ENCODE measurements around the gene TSHZ3. TPM values are rescaled to one million over a fixed set of nuclear protein-coding genes. Genes with fewer than 3 reads are reported as not detected.

TSHZ3 gene
- total RNA-seq, 1 donor from 2014 or later: 3.0 TPM

DNA sequence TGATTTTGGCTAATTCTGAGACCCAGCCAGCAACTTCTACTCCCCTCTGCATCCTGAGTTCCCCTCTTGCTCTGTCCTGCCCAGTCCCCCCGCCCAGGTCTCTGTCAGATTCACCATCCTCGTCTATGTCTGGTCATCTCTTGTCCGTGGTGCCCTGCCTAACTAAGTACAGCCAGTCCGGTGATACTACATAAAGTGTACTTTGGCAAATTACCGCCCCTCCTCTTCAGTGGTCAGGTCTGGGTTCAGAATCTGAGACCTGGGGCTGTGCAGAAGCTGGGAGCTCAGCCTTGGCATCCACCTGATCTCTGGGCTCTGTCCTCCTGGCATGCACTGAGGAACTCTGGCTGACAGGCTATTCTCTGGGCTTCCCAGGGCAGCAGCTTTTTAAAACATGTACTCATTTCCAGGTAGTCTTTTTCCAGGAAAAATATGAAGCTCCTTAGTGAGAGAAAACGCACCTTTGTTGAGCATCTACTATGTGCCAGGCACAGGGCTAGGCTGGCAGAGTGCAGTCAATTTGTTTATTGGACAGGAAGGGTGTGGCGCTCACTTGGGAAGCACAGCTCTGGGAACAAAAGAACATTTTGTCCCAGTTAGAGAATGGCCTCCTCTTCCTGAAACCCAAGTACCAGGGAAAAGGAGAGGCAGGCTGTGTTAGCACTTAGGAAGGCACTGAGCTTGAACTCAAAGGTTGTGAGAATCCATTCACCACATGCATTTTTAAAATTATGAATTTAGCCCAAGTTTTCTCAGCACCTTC, 88.9 kb downstream of the TSHZ3 start:
- Mint-ChIP-seq H3K27me3 (ENCODE audit: low read depth) (no peaks in the 10 kb centered on the region), H3K9me3 (no peaks in the 10 kb centered on the region), H3K36me3 (ENCODE audit: low read depth) (no peaks in the 10 kb centered on the region), H3K27ac (ENCODE audit: unreplicated experiment) (peak overlapping the region; percentile 57), H3K4me1 (no peaks in the 10 kb centered on the region), H3K4me3 (no peak overlapping the region)
- TF ChIP-seq CTCF (conservative IDR thresholded peaks at IDR 0.05): no peak
- DNase-seq (ENCODE audit: low read depth, low spot score): no peak

- no peak for TF ChIP-seq CTCF (conservative IDR thresholded peaks at IDR 0.05)
- no peaks in the 10 kb centered on the region for H3K9me3 Mint-ChIP-seq
Measured at GRCh38 chr19:31258211-31259052, 90.8 kb downstream of the TSHZ3 start.

DNA sequence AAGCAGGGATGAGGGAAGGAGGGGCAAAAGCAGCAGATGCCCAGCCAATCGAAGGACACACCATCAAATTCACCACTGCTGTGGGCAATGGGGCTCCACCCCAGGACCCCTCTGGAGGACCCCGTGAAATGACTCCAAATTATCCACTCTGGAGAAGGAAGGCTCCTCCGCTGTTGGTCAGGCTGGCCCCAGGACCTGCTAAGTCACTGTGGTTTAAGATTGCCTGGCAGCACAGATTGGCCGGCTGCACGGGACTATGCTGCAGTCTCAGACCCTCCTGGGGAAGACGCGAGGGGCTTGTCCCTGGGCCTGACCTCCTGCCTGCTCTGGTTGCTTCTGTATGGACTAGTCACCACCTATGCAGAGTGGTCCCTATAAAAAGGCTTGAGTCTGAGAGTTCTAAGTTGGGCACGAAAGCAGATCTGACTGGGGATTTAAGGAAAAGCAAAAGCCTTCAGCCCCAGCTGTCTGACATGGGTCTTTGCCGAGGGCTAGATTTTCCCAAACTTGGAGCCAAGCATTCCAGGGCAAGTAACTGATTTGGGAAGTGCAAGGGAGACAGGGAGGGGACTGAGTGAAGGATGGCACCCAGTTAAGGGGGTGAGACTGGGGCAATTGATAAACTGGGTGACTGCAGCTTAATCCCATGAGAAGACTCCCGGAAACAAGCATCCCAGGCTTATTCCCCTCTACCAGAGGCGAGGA, 91.7 kb downstream of the TSHZ3 start:
- DNase-seq (ENCODE audit: low read depth, low spot score): no peak
- no peaks in the 10 kb centered on the region for H3K4me1 Mint-ChIP-seq

More at GRCh38 chr19:31258211-31259052, 90.8 kb downstream of the TSHZ3 start:
- Mint-ChIP-seq H3K27ac (ENCODE audit: unreplicated experiment) (no peak overlapping the region), H3K36me3 (ENCODE audit: low read depth) (no peaks in the 10 kb centered on the region), H3K4me1 (no peaks in the 10 kb centered on the region), H3K27me3 (ENCODE audit: low read depth) (no peaks in the 10 kb centered on the region), H3K4me3 (no peak overlapping the region)
- no peak for DNase-seq (ENCODE audit: low read depth, low spot score)

GRCh38 chr19:31257025-31257424, 92.2 kb downstream of the TSHZ3 start:
- DNase-seq (ENCODE audit: low read depth, low spot score): no peak
- H3K36me3 Mint-ChIP-seq (ENCODE audit: low read depth): no peaks in the 10 kb centered on the region
- no peak overlapping the region for H3K27ac Mint-ChIP-seq (ENCODE audit: unreplicated experiment)
- H3K27me3 Mint-ChIP-seq (ENCODE audit: low read depth): no peaks in the 10 kb centered on the region
- no peaks in the 10 kb centered on the region for H3K4me1 Mint-ChIP-seq
- no peak for TF ChIP-seq CTCF (conservative IDR thresholded peaks at IDR 0.05)
- no peaks in the 10 kb centered on the region for H3K9me3 Mint-ChIP-seq
- H3K4me3 Mint-ChIP-seq: no peak overlapping the region

More for the DNA sequence above, 91.7 kb downstream of the TSHZ3 start:
- H3K4me3 Mint-ChIP-seq: no peak overlapping the region
- no peak overlapping the region for H3K27ac Mint-ChIP-seq (ENCODE audit: unreplicated experiment)
- H3K36me3 Mint-ChIP-seq (ENCODE audit: low read depth): no peaks in the 10 kb centered on the region
- TF ChIP-seq CTCF (conservative IDR thresholded peaks at IDR 0.05): no peak
- no peaks in the 10 kb centered on the region for H3K27me3 Mint-ChIP-seq (ENCODE audit: low read depth)
- no peaks in the 10 kb centered on the region for H3K9me3 Mint-ChIP-seq

DNA sequence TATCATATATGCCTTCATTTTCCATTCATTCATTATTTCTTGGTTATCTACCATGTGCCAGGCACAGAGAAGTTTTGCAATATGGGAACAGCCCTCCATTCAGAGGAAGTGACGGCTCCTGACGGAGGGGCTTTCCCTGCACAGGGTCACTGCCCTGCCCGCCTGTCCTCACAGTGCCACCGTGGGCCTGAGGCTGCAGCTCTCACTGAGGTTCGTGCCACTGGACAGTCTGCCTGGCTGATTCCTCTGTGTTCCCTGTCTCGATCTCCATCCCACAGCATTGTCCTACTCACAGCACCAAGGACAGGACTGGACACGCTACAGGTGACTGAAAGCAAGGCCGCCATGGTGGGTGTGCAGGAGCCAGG, 92.7 kb downstream of the TSHZ3 start:
- no peak overlapping the region for H3K4me3 Mint-ChIP-seq
- H3K36me3 Mint-ChIP-seq (ENCODE audit: low read depth): no peaks in the 10 kb centered on the region
- DNase-seq (ENCODE audit: low read depth, low spot score): no peak
- no peak overlapping the region for H3K27ac Mint-ChIP-seq (ENCODE audit: unreplicated experiment)
- no peaks in the 10 kb centered on the region for H3K4me1 Mint-ChIP-seq
- TF ChIP-seq CTCF (conservative IDR thresholded peaks at IDR 0.05): no peak
- H3K9me3 Mint-ChIP-seq: no peaks in the 10 kb centered on the region
- H3K27me3 Mint-ChIP-seq (ENCODE audit: low read depth): no peaks in the 10 kb centered on the region
